ENCODE results near the gene CD6.
"Not testable (repeated sequence)": the region's sequence is repeated elsewhere in the genome, so short reads cannot be mapped to it uniquely, and the experiment has no call there.

DNA sequence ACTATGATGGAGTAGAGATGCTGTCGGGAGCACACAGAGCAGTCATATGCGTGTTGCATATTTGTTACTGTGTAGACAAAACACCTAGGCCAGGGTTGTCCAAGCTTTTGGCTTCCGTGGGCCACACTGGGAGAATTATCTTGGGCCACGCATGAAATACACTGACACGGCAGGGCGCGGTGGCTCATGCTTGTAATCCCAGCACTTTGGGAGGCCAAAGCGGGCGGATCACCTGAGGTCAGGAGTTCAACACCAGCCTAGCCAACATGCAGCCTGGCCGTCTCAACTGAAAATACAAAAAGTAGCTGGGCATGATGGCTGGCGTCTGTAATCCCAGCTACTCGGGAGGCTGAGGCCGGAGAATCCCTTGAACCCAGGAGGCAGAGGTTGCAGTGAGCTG is 93.8 kb downstream of the CD6 start:
- TF ChIP-seq, protein P1, sequence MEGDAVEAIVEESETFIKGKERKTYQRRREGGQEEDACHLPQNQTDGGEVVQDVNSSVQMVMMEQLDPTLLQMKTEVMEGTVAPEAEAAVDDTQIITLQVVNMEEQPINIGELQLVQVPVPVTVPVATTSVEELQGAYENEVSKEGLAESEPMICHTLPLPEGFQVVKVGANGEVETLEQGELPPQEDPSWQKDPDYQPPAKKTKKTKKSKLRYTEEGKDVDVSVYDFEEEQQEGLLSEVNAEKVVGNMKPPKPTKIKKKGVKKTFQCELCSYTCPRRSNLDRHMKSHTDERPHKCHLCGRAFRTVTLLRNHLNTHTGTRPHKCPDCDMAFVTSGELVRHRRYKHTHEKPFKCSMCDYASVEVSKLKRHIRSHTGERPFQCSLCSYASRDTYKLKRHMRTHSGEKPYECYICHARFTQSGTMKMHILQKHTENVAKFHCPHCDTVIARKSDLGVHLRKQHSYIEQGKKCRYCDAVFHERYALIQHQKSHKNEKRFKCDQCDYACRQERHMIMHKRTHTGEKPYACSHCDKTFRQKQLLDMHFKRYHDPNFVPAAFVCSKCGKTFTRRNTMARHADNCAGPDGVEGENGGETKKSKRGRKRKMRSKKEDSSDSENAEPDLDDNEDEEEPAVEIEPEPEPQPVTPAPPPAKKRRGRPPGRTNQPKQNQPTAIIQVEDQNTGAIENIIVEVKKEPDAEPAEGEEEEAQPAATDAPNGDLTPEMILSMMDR (IDR thresholded peaks at IDR 0.05): not testable (repeated sequence)
- TF ChIP-seq POLR2A (IDR thresholded peaks at IDR 0.05; ENCODE audit: low read length); SMC3 (IDR thresholded peaks at IDR 0.05); POLR2AphosphoS2 (conservative IDR thresholded peaks at IDR 0.05; ENCODE audit: low read length); JUN (IDR thresholded peaks at IDR 0.05); GATA3 (IDR thresholded peaks at IDR 0.05; ENCODE audit: borderline replicate concordance); CBX2 (IDR thresholded peaks at IDR 0.05; ENCODE audit: borderline replicate concordance, low read depth); PBX3 (IDR thresholded peaks at IDR 0.05); CBX8 (IDR thresholded peaks at IDR 0.05); ESRRA (IDR thresholded peaks at IDR 0.05; ENCODE audit: borderline replicate concordance, low read length); EP300 (IDR thresholded peaks at IDR 0.05); RNF2 (IDR thresholded peaks at IDR 0.05; ENCODE audit: borderline replicate concordance, low read depth); PHF8 (IDR thresholded peaks at IDR 0.05; ENCODE audit: borderline replicate concordance, low read depth); MAFK (IDR thresholded peaks at IDR 0.05; ENCODE audit: partially characterized antibody): not testable (repeated sequence)
